Neural cell (in vitro differentiated cells): Measurements from ENCODE around the gene TLX1. TPM values are rescaled to one million over a fixed set of nuclear protein-coding genes. Genes with fewer than 3 reads are reported as not detected.

Source experiments
- H2AFZ ChIP-seq: fragments of 200-600, 300-800 bp; sonication (generic), shearing (Covaris generic); 2 replicates; pipeline ENCODE4 v1.6.0; 2014; ENCODE audit warnings: low read depth, mild to moderate bottlenecking, antibody characterized with exemption, low read length, moderate library complexity
- H3F3A ChIP-seq: fragments of 200-600 bp; shearing (Covaris generic); 2 replicates; pipeline ENCODE4 v1.6.1; 2016; ENCODE audit warnings: mild to moderate bottlenecking, moderate library complexity, mixed read lengths, antibody characterized with exemption, low read length; ENCODE audit not compliant: insufficient read depth, poor library complexity, severe bottlenecking
- H3K27ac ChIP-seq: fragments of 200-600, 300-800 bp; sonication (generic), shearing (Covaris generic); 2 replicates; pipeline ENCODE4 v1.5.1; 2014; ENCODE audit warnings: mild to moderate bottlenecking, low read length, moderate library complexity
- H3K27me3 ChIP-seq: fragments of 300-800, 200-600 bp; sonication (generic), shearing (Covaris generic); 2 replicates; pipeline ENCODE4 v1.6.0; 2014; ENCODE audit warnings: mild to moderate bottlenecking, low read depth, low read length, moderate library complexity; ENCODE audit not compliant: insufficient read depth
- H3K36me3 ChIP-seq: fragments of 300-800, 200-600 bp; sonication (generic), shearing (Covaris generic); 2 replicates; pipeline ENCODE4 v1.5.1; 2014; ENCODE audit warnings: mild to moderate bottlenecking, antibody characterized with exemption, low read length, moderate library complexity; ENCODE audit not compliant: insufficient read depth
- H3K4me2 ChIP-seq: fragments of 300-800, 200-600 bp; sonication (generic), shearing (Covaris generic); 2 replicates; pipeline ENCODE4 v1.6.0; 2014; ENCODE audit warnings: mild to moderate bottlenecking, low read length
- H3K4me3 ChIP-seq: fragments of 300-800, 200-600 bp; sonication (generic), shearing (Covaris generic); 2 replicates; pipeline ENCODE4 v1.5.1; 2014; ENCODE audit warnings: mild to moderate bottlenecking, low read length, moderate library complexity
- H3K79me2 ChIP-seq: fragments of 200-600 bp; shearing (Covaris generic); replicated peaks from 2 replicates; pipeline ENCODE4 v1.6.0; 2014; ENCODE audit warnings: mild to moderate bottlenecking, low read length, moderate library complexity; ENCODE audit not compliant: insufficient read depth
- H3K9ac ChIP-seq: fragments of 300-800, 200-600 bp; sonication (generic), shearing (Covaris generic); 2 replicates; pipeline ENCODE4 v1.6.1; 2016; ENCODE audit warnings: mild to moderate bottlenecking, low read length, mixed read lengths
- H3K9me2 ChIP-seq: fragments of 200-600 bp; shearing (Covaris generic); 2 replicates; pipeline ENCODE4 v1.6.1; 2016; ENCODE audit warnings: mild to moderate bottlenecking, low read length, mixed read lengths; ENCODE audit not compliant: insufficient read depth
- H3K9me3 ChIP-seq: fragments of 200-600, 300-800 bp; sonication (generic), shearing (Covaris generic); 2 replicates; pipeline ENCODE4 v1.6.1; 2016; ENCODE audit warnings: mild to moderate bottlenecking, mixed run types, low read length, moderate library complexity, mixed read lengths
- H4K20me1 ChIP-seq: fragments of 200-600 bp; shearing (Covaris generic); 2 replicates; pipeline ENCODE4 v1.6.1; 2016; ENCODE audit warnings: mild to moderate bottlenecking, mixed run types; ENCODE audit not compliant: insufficient read depth
- CTCF ChIP-seq: fragments of 450-650 bp; IDR thresholded peaks from 2 replicates; pipeline ENCODE4 v1.5.1; 2014; ENCODE audit warnings: antibody characterized with exemption, mild to moderate bottlenecking, moderate library complexity; ENCODE audit not compliant: poor library complexity, severe bottlenecking
- EP300 ChIP-seq: fragments of 450-650 bp; conservative IDR thresholded peaks from 2 replicates; pipeline ENCODE4 v1.6.1; 2014; ENCODE audit warnings: antibody characterized with exemption, mild to moderate bottlenecking, moderate library complexity; ENCODE audit not compliant: poor library complexity, severe bottlenecking
- MXI1 ChIP-seq: fragments of 450-650 bp; conservative IDR thresholded peaks from 2 replicates; pipeline ENCODE4 v1.6.1; 2014; ENCODE audit warnings: antibody characterized with exemption, mild to moderate bottlenecking; ENCODE audit not compliant: poor library complexity, severe bottlenecking
- POLR2AphosphoS5 ChIP-seq: IDR thresholded peaks from 2 replicates; pipeline ENCODE4 v1.6.1; 2012
- RAD21 ChIP-seq: fragments of 450-650 bp; conservative IDR thresholded peaks from 2 replicates; pipeline ENCODE4 v1.6.1; 2014; ENCODE audit warnings: antibody characterized with exemption, mild to moderate bottlenecking, moderate library complexity
- REST ChIP-seq: IDR thresholded peaks from 2 replicates; pipeline ENCODE4 v1.6.1; 2012; ENCODE audit warnings: borderline replicate concordance
- SMC3 ChIP-seq: fragments of 450-650 bp; conservative IDR thresholded peaks from 2 replicates; pipeline ENCODE4 v1.6.1; 2014; ENCODE audit warnings: antibody characterized with exemption, mild to moderate bottlenecking, moderate library complexity; ENCODE audit not compliant: poor library complexity
- TAF1 ChIP-seq: IDR thresholded peaks from 2 replicates; pipeline ENCODE4 v1.6.1; 2012; ENCODE audit warnings: low read depth
- polyA plus RNA-seq: library from polyadenylated mRNA; depleted of rRNA; stranded (reverse); fragments of >200 nt; gene quantifications from 2 replicates; pipeline ENCODE4 v1.2.3, GENCODE V29; 2014

Gene TLX1
- polyA plus RNA-seq, 1 donor from 2014 or later, result not detected

GRCh38 chr10:101182936-101183335 is 51.8 kb downstream of the TLX1 start:
- TF ChIP-seq REST (no peak), POLR2AphosphoS5 (no peak), CTCF (no peak), TAF1 (no peak), SMC3 (no peak), RAD21 (no peak), MXI1 (no peak), EP300 (no peak)
- Histone ChIP-seq H4K20me1 (no peaks in the 10 kb centered on the region), H3K27ac (no peak overlapping the region), H3K9ac (no peak overlapping the region), H3F3A (no peaks in the 10 kb centered on the region), H3K9me2 (no peaks in the 10 kb centered on the region), H3K27me3 (no peaks in the 10 kb centered on the region), H2AFZ (no peak overlapping the region), H3K36me3 (no peaks in the 10 kb centered on the region), H3K4me3 (no peak overlapping the region), H3K9me3 (no peaks in the 10 kb centered on the region), H3K79me2 (no peaks in the 10 kb centered on the region), H3K4me2 (no peak overlapping the region)

- Histone ChIP-seq H3K79me2 (no peaks in the 10 kb centered on the region), H3K9ac (no peak overlapping the region), H3K27ac (no peak overlapping the region), H3K27me3 (no peaks in the 10 kb centered on the region), H3K4me2 (no peak overlapping the region), H3K9me2 (no peaks in the 10 kb centered on the region), H2AFZ (no peak overlapping the region), H3K36me3 (no peaks in the 10 kb centered on the region), H3K9me3 (no peaks in the 10 kb centered on the region), H3K4me3 (no peak overlapping the region), H3F3A (no peaks in the 10 kb centered on the region), H4K20me1 (no peaks in the 10 kb centered on the region)
- TF ChIP-seq EP300 (no peak), POLR2AphosphoS5 (no peak), RAD21 (no peak), SMC3 (no peak), CTCF (no peak), MXI1 (no peak)
Measured at GRCh38 chr10:101183458-101184183, 52.5 kb downstream of the TLX1 start.

Other genes starting within 250 kb of the TLX1 start
- gene SLF2, start 218.3 kb upstream of the TLX1 start, polyA plus RNA-seq, result 40.4 and 43.0 TPM in 2 replicates
- 1.7 TPM in 2 replicates for gene SEMA4G, start 161.8 kb upstream of the TLX1 start, polyA plus RNA-seq
- gene MRPL43, start 143.8 kb upstream of the TLX1 start, polyA plus RNA-seq, result 121 and 122 TPM in 2 replicates
- 4.2 and 4.8 TPM in 2 replicates for gene TWNK, start 143.8 kb upstream of the TLX1 start, polyA plus RNA-seq
- gene LZTS2, start 131.5 kb upstream of the TLX1 start, polyA plus RNA-seq, result 40.1 and 58.4 TPM in 2 replicates
- gene PDZD7, start 100.2 kb upstream of the TLX1 start, polyA plus RNA-seq, result 1.5 and 2.6 TPM in 2 replicates
- gene SFXN3, start 100.1 kb upstream of the TLX1 start, polyA plus RNA-seq, result 52.1 and 56.5 TPM in 2 replicates
- gene KAZALD1, start 69.3 kb upstream of the TLX1 start, polyA plus RNA-seq, result 1.2 and 1.6 TPM in 2 replicates
- 0.08 TPM in 1 of 2 replicates, not detected in the other for gene LBX1, start 98.2 kb downstream of the TLX1 start, polyA plus RNA-seq
- gene BTRC, start 222.9 kb downstream of the TLX1 start, polyA plus RNA-seq, result 25.2 and 32.6 TPM in 2 replicates